Panc1 (cell line): Measurements from ENCODE around the gene APCDD1L. TPM values are rescaled to one million over a fixed set of nuclear protein-coding genes. Genes with fewer than 3 reads are reported as not detected.

Experiments
- ATAC-seq: fragments of 200-7000 bp; cut with Tn5 transposase; 2 replicates; pipeline ENCODE4 v1.9.1; 2020; ENCODE audit warnings: mild to moderate bottlenecking, moderate library complexity
- BruUV-seq: library from RNA; stranded (reverse); fragments of 400-500 nt; replicated peaks from 2 replicates; lab custom pipeline; 2021; lab: Mats Ljungman, UMichigan
- CTCF ChIA-PET: fragments of 300-600 bp; sonication (Branson Sonifier 250); formaldehyde crosslinking; loops from one replicate; lab custom pipeline; 2022; ENCODE audit warnings: antibody characterized with exemption; lab: Charles Lee
- POLR2A ChIA-PET: fragments of 300-600 bp; sonication (Branson Sonifier 250); formaldehyde crosslinking; loops from one replicate; lab custom pipeline; 2022; ENCODE audit warnings: antibody characterized with exemption; lab: Charles Lee
- DNase-seq: peaks from one replicate; pipeline ENCODE4 v3.0.0-alpha.2; 2010; ENCODE audit warnings: low read depth, low spot score
- H3K27ac ChIP-seq: 2 replicates; pipeline ENCODE4 v1.5.1; 2011; ENCODE audit warnings: mild to moderate bottlenecking, low read length, inconsistent platforms
- H3K27me3 ChIP-seq: fragments of 200-500 bp; sonication (Bioruptor generic); 2 replicates; pipeline ENCODE4 v1.6.0; 2014; ENCODE audit warnings: low read length, inconsistent platforms; ENCODE audit not compliant: control insufficient read depth, insufficient read depth
- H3K36me3 ChIP-seq: fragments of 200-500 bp; sonication (Bioruptor generic); 2 replicates; pipeline ENCODE4 v1.5.1; 2014; ENCODE audit warnings: inconsistent platforms, mild to moderate bottlenecking, low read length, moderate library complexity; ENCODE audit not compliant: control insufficient read depth, insufficient read depth
- H3K4me1 ChIP-seq: 2 replicates; pipeline ENCODE4 v1.5.1; 2011; ENCODE audit warnings: inconsistent platforms, mild to moderate bottlenecking, low read length, moderate library complexity; ENCODE audit not compliant: control insufficient read depth, insufficient read depth
- H3K4me3 ChIP-seq, 2 experiments: 2 replicates each; pipeline ENCODE4 v1.5.1; 2011 to 2012; ENCODE audit warnings: low read depth in 2 of 2, low read length in 2 of 2, mild to moderate bottlenecking in 2 of 2, inconsistent platforms in 1 of 2, moderate library complexity in 1 of 2
- H3K9me3 ChIP-seq: fragments of 200-500 bp; sonication (Bioruptor generic); 2 replicates; pipeline ENCODE4 v1.5.1; 2014; ENCODE audit warnings: low read depth, mild to moderate bottlenecking, inconsistent platforms, low read length, moderate library complexity; ENCODE audit not compliant: control insufficient read depth, insufficient read depth
- CTCF ChIP-seq: fragments of 450-650 bp; IDR thresholded peaks from 2 replicates; pipeline ENCODE4 v1.5.1; 2017; ENCODE audit warnings: mild to moderate bottlenecking
- POLR2AphosphoS5 ChIP-seq: IDR thresholded peaks from 2 replicates; pipeline ENCODE4 v1.6.1; 2012; ENCODE audit warnings: mild to moderate bottlenecking, low read depth, low read length, moderate library complexity
- SIN3A ChIP-seq: IDR thresholded peaks from 2 replicates; pipeline ENCODE4 v1.6.1; 2012; ENCODE audit warnings: low read depth, mild to moderate bottlenecking, low read length, moderate library complexity, borderline replicate concordance; ENCODE audit not compliant: insufficient read depth
- TCF7L2 ChIP-seq: IDR thresholded peaks from 2 replicates; pipeline ENCODE4 v1.6.1; 2011; ENCODE audit warnings: mild to moderate bottlenecking, low read depth, low read length, inconsistent platforms
- in situ Hi-C: cut with HindIII; loops from 2 replicates; pipeline ENCODE4 v1.10.0; 2016; ENCODE audit warnings: low sequenced_read_pairs, low pct_unique_long_range_greater_than_20kb
- intact Hi-C: fragments of 100-400 bp; cut with micrococcal nuclease; formaldehyde crosslinking; loops from one replicate; pipeline ENCODE4 v1.10.0; 2022; ENCODE audit not compliant: unreplicated experiment
- total RNA-seq: library from RNA; stranded (reverse); gene quantifications from one replicate; pipeline ENCODE4 v1.2.1, GENCODE V29; 2021; ENCODE audit not compliant: unreplicated experiment
- TF ChIP-seq, protein P1 (sequence below), 2 experiments: IDR thresholded peaks; 2 replicates each; pipeline ENCODE4 v1.6.1; 2011 to 2012; ENCODE audit warnings: low read depth in 2 of 2, control low read depth in 1 of 2, low read length in 1 of 2, mild to moderate bottlenecking in 1 of 2, moderate library complexity in 1 of 2; ENCODE audit not compliant: insufficient read depth in 1 of 2

Gene APCDD1L
- total RNA-seq, 1 experiment from 2014 or later = 0.62 TPM

DNA sequence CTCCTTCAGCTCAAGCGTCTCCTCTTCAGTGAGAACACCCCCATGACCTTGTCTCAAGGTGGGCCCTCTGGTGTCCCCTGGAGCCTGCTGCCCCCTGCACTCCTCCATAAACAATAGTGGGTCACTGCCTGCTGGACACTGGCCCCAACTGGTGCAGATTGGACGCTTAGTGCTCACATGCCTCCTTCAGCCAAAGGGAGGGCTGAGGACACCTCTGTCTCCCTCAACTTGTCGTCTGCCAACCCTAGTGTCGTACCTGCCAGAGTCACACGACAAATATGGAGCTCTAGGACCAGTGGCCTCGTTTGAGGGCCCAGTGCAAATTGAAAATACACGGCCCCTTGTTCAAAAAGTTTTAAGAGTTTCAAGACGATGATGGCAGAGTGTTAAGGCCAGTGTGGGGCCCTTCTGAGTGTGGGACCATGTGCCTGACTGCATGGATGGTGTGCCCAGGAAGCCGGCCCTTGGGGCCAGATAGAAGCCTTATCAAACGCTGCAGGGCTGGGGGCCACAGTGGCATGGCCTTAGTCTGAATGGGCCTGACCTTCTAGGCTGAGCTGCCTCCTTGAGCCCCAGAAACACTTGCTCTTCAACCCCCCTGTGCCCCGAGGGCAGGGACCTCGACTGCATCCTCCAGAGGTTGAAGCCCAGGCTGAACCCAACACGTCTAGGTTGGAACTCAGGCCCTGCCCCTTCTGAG, 20.1 kb downstream of the APCDD1L start:
- H3K27me3 ChIP-seq = no peaks in the 10 kb centered on the region
- ChIA-PET POLR2A (no interaction called here), CTCF (no interaction called here)
- in situ Hi-C loops = no loop called here
- H3K27ac ChIP-seq = no peak overlapping the region
- H3K4me1 ChIP-seq = no peaks in the 10 kb centered on the region
- H3K9me3 ChIP-seq = no peaks in the 10 kb centered on the region
- H3K36me3 ChIP-seq = no peaks in the 10 kb centered on the region
- no TSS peak for BruUV-seq
- ATAC-seq (no peak), DNase-seq (no peak)
- intact Hi-C loops = no loop called here
- no peak overlapping the region for H3K4me3 ChIP-seq
- TF ChIP-seq CTCF (no peak), TCF7L2 (no peak), POLR2AphosphoS5 (no peak), SIN3A (no peak)
- TF ChIP-seq, protein P1, sequence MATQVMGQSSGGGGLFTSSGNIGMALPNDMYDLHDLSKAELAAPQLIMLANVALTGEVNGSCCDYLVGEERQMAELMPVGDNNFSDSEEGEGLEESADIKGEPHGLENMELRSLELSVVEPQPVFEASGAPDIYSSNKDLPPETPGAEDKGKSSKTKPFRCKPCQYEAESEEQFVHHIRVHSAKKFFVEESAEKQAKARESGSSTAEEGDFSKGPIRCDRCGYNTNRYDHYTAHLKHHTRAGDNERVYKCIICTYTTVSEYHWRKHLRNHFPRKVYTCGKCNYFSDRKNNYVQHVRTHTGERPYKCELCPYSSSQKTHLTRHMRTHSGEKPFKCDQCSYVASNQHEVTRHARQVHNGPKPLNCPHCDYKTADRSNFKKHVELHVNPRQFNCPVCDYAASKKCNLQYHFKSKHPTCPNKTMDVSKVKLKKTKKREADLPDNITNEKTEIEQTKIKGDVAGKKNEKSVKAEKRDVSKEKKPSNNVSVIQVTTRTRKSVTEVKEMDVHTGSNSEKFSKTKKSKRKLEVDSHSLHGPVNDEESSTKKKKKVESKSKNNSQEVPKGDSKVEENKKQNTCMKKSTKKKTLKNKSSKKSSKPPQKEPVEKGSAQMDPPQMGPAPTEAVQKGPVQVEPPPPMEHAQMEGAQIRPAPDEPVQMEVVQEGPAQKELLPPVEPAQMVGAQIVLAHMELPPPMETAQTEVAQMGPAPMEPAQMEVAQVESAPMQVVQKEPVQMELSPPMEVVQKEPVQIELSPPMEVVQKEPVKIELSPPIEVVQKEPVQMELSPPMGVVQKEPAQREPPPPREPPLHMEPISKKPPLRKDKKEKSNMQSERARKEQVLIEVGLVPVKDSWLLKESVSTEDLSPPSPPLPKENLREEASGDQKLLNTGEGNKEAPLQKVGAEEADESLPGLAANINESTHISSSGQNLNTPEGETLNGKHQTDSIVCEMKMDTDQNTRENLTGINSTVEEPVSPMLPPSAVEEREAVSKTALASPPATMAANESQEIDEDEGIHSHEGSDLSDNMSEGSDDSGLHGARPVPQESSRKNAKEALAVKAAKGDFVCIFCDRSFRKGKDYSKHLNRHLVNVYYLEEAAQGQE (IDR thresholded peaks at IDR 0.05; ENCODE audit: insufficient read depth in 1 of 2, low read depth in 2 of 2, low read length in 1 of 2) = no peak

DNA sequence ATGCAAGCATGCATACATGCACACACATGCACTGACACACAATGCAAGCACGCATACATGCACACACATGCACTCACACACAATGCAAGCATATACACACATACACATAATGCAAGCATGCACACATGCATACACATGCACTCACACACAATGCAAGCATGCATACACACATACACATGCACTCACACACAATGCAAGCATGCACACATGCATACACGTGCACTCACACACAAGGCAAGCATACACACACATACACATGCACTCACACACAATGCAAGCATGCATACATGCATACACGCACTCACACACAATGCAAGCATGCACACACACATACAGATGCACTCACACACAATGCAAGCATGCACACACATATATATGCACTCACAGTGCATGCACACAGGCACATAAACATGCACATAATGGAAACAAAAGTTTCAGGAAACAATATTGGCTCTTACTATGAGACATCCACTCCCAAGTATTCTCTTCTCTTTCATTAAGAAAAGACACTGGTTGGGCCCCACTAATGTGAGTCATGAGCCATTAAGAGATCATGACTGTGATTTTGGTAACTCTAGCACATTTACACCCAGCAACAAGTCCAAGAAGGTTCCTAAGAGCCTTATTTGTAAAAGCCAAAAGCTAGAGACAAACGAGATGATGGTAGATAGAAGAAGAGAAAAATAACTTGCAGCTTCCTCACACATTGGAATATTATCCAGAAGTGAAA, 22.2 kb downstream of the APCDD1L start:
- Histone ChIP-seq H3K4me1 (no peaks in the 10 kb centered on the region), H3K36me3 (no peaks in the 10 kb centered on the region), H3K9me3 (peaks cover 3% of the 10 kb centered on the region; the same call in 1 of the 2 replicates), H3K4me3 (no peak overlapping the region), H3K27me3 (no peaks in the 10 kb centered on the region), H3K27ac (no peak overlapping the region)
- ATAC-seq = no peak
- no peak for TF ChIP-seq POLR2AphosphoS5
- TF ChIP-seq, protein P1 (IDR thresholded peaks at IDR 0.05; ENCODE audit: insufficient read depth in 1 of 2, low read depth in 2 of 2, low read length in 1 of 2) = no peak
- TF ChIP-seq TCF7L2 = no peak
- no peak for TF ChIP-seq CTCF
- TF ChIP-seq SIN3A = no peak
- in situ Hi-C loops = no loop called here
- BruUV-seq = no TSS peak
- ChIA-PET CTCF (no interaction called here), POLR2A (no interaction called here)
- DNase-seq = no peak
- intact Hi-C loops = no loop called here
